Omental fat pad (tissue), 4 donors: ENCODE measurements around the gene MAST4. TPM values are rescaled to one million over a fixed set of nuclear protein-coding genes. Genes with fewer than 3 reads are reported as not detected.

Source experiments
- ATAC-seq: fragments of 150-250 bp; one replicate; pipeline ENCODE4 v1.9.1; 2016; ENCODE audit warnings: mild to moderate bottlenecking, moderate library complexity; ENCODE audit not compliant: low FRiP score
- DNase-seq: peaks from one replicate; pipeline ENCODE4 v3.0.0-alpha.2; 2019; ENCODE audit warnings: low spot score
- total RNA-seq, 4 donors: library from RNA; depleted of rRNA; stranded (reverse); fragments of >200 nt; gene quantifications; one replicate each; pipeline ENCODE4 v1.1.0, GENCODE V29; 2016
- TF ChIP-seq, protein P1 (sequence below), 3 donors: fragments of 450-650 bp; IDR thresholded peaks; one replicate each; pipeline ENCODE4 v1.5.1; 2016 to 2017; ENCODE audit warnings: antibody characterized with exemption in 3 of 3, mild to moderate bottlenecking in 3 of 3, moderate library complexity in 2 of 3

The MAST4 gene
- total RNA-seq, 4 donors from 2014 or later: 52.2 to 76.8 (median 57.3) TPM

DNA sequence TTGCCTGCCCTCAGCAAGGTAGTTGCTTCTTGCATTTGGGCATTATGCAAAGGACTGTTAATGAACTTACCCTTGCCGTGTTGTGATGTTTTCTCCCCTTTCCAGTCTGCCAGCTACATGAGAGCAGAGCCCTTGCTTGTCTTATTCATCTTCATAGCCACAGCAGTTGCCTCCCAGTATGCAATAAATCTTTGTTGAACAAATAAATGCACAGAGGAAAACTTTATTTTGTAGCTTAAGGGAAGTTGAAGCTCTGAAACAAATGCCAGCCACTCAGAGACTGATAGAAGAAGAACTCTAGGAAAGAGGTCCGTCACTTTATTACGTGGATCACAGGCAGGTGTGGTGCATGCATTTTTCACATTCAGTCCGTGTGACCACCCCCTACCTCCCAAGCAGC, 19.7 kb downstream of the MAST4 start:
- TF ChIP-seq, protein P1, sequence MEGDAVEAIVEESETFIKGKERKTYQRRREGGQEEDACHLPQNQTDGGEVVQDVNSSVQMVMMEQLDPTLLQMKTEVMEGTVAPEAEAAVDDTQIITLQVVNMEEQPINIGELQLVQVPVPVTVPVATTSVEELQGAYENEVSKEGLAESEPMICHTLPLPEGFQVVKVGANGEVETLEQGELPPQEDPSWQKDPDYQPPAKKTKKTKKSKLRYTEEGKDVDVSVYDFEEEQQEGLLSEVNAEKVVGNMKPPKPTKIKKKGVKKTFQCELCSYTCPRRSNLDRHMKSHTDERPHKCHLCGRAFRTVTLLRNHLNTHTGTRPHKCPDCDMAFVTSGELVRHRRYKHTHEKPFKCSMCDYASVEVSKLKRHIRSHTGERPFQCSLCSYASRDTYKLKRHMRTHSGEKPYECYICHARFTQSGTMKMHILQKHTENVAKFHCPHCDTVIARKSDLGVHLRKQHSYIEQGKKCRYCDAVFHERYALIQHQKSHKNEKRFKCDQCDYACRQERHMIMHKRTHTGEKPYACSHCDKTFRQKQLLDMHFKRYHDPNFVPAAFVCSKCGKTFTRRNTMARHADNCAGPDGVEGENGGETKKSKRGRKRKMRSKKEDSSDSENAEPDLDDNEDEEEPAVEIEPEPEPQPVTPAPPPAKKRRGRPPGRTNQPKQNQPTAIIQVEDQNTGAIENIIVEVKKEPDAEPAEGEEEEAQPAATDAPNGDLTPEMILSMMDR (IDR thresholded peaks at IDR 0.05): no peak
- no peak for DNase-seq
- ATAC-seq: no peak

DNA sequence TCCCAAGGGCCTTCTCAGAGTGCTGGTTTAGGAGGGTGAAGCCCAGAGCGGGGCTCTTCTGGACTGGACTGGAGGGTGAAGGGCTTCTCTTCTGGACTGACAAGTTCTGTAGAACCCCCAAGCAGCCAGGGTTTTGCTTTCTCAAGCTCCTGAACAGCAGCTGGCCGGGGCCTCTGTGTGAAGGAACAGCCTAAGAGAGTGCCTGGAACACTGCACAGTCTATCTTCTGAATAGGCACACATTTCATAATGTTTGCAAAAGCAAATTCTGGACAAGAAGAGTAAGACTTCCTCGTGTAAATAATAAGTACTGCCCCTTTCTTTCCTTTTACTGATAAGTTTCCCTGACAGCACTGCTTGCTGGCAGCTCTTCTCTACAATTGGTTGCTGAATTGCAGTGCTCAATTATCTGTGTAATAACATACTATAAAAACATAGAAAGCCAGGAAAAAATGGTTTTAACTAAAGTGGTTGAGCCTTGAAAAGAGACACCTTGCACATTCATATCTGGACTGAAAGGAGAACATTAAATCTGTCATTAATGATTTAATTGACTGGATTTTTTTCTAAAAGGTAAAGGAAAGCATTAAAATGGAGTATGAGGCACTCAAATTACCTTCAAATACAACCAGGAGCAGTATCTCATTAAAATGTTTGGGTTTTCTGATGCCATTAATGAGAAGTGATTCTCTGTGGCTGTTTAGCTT, 20.5 kb downstream of the MAST4 start:
- no peak for ATAC-seq
- DNase-seq: no peak
- TF ChIP-seq, protein P1 (IDR thresholded peaks at IDR 0.05): no peak

DNA sequence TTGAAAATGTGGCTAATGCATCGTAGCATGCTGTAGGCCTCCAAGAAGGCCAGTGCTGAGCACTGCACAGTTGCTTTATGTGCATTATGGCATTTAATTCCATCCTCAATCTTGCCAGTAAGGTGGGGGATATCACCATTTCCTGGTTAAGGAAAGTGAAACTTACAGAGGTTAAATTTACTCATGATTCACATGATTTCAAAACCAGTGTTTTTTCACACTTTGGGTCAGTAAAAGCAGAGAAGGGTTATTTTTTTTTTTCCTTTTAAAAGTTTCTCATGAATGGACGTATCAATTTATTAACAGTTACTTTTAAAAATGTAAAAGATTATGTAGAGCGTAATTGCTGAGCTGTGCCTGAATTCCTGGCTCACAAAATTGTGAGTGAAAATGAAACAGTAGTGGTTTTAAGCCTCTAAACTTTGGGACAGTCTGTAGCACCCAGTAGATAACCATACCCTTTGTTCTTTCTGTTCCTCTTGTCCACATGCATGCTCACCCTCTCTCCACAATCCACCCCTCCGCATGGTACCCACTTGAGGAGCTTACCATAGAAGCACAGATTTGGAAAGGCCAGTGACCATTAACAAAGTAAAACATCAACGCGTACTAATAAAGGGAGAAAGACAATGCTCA, 21.2 kb downstream of the MAST4 start:
- ATAC-seq: peak; percentile 25
- TF ChIP-seq, protein P1 (IDR thresholded peaks at IDR 0.05): no peak

DNA sequence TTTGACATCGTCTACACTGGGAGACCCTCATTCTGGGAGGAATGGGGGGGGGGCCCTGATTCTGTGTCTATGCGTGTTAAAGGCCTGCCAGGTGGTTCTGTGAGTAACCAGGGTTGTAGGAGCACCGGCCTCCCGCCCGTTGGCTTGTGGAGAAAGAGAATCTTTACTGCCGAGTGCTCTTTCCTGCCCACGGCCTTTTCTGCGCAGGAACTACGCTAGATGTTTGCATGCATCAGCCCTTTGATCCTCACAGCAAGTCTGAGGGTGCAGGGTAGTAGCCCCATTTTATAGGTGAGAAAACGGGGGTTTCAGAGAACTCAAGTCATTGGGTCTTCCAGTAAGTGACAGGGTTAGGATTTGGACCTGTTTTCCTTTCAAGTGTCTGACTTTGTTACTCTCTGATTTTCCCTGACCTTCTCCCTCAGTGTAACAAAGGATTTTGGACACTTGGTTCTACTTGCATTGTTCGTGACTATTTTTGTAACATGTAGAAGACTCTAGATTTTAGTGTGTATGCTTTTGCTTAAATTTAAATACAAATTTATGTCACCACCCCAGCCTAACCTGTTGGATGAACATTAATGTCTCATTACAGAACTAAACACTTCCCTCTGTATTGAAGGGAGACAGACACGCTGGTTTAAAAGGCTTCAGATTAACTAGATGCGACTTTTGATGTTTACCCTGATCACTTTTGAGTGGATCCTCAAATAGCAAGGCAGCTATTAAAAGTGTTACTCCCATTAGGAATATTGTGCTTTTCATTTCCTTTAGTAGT, 22.0 kb downstream of the MAST4 start:
- DNase-seq (no peak), ATAC-seq (no peak)
- TF ChIP-seq, protein P1 (IDR thresholded peaks at IDR 0.05): no peak

More for the DNA sequence above, 21.2 kb downstream of the MAST4 start:
- no peak for DNase-seq

DNA sequence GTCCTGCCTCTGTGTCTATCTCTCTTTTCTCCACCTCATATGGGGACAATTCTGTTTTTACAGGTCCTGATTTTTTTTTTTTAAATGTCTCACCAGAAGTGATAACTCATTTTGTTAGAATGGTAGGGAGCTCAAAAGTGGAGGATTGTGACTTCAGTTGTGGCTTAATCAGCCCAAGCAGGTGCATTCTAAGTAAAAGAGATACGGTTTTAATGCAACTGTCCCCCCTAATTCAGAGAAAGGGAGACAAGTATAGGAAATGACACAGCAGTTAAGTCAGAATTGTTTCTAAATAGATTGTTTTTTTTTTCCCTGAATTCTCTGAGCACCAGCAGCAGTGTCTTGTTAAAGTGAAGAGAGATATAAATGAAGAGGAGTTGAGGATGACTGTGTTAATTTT, 24.5 kb downstream of the MAST4 start:
- DNase-seq (no peak), ATAC-seq (no peak)
- TF ChIP-seq, protein P1 (IDR thresholded peaks at IDR 0.05): no peak

DNA sequence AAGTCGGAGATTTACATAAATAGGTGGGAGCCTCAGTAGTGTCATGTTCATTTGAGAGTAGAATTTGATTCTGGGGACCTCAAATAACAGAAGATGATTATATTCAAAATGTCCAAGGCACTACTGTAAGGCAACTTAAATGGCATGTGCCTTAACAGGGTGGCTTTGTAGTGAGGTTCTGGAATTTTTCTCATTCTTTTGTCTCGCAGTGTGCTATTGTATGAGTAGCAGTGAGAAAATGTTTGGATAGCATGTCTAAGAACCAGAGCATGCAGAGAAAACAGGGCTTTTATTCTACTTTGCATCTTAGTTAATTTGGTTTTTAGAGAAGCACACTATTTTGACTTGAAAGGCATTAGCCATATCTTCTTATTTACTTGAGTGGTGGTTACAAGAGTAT, 25.0 kb downstream of the MAST4 start:
- DNase-seq (no peak), ATAC-seq (no peak)
- TF ChIP-seq, protein P1 (IDR thresholded peaks at IDR 0.05): no peak
